GM12874 (cell line): ENCODE results near the gene P2RY2.

Experiments
- TF ChIP-seq, protein P1 (sequence below): IDR thresholded peaks from 2 replicates; pipeline ENCODE4 v1.5.1; 2011; ENCODE audit warnings: low read depth, mild to moderate bottlenecking, control low read depth, low read length, moderate library complexity; ENCODE audit not compliant: insufficient read depth

The P2RY2 gene

DNA sequence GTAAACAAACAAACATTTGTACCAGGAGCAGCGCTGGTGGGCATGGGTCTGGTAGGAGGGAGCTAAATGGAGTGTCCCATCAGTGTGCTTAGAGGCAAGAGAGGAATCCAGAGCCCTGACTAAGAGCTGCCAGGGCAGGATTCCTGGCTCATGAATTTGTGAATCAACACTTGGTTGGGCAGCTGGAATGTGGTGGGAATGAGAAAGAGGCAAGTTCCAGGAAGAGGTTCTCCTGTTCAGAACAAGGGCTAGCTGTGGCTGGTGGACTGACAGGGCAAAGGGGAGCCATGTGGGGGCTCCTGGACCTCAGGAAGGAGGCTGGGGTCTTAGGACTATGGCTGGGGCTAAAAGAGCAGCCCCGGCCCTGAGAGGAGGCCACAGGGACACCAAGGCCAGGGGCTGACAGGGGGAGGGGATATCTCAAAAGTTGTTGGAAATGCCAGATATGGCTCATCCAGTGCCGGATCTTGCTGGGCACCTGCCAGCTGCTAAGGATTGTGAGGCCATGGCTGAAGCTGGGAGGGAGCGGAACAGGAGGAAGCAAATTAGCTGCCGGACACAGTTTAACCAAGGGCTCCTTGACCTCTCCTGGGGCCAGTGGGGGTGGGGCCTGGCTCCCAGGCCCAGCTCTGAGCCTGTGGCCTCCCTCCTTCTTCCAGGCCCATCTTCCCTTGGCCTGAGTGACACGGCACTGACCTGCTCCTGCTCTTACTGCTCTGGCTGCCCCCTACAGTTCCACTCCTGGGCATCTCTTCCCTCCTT, 39.4 kb downstream of the P2RY2 start:
- TF ChIP-seq, protein P1, sequence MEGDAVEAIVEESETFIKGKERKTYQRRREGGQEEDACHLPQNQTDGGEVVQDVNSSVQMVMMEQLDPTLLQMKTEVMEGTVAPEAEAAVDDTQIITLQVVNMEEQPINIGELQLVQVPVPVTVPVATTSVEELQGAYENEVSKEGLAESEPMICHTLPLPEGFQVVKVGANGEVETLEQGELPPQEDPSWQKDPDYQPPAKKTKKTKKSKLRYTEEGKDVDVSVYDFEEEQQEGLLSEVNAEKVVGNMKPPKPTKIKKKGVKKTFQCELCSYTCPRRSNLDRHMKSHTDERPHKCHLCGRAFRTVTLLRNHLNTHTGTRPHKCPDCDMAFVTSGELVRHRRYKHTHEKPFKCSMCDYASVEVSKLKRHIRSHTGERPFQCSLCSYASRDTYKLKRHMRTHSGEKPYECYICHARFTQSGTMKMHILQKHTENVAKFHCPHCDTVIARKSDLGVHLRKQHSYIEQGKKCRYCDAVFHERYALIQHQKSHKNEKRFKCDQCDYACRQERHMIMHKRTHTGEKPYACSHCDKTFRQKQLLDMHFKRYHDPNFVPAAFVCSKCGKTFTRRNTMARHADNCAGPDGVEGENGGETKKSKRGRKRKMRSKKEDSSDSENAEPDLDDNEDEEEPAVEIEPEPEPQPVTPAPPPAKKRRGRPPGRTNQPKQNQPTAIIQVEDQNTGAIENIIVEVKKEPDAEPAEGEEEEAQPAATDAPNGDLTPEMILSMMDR: no peak

DNA sequence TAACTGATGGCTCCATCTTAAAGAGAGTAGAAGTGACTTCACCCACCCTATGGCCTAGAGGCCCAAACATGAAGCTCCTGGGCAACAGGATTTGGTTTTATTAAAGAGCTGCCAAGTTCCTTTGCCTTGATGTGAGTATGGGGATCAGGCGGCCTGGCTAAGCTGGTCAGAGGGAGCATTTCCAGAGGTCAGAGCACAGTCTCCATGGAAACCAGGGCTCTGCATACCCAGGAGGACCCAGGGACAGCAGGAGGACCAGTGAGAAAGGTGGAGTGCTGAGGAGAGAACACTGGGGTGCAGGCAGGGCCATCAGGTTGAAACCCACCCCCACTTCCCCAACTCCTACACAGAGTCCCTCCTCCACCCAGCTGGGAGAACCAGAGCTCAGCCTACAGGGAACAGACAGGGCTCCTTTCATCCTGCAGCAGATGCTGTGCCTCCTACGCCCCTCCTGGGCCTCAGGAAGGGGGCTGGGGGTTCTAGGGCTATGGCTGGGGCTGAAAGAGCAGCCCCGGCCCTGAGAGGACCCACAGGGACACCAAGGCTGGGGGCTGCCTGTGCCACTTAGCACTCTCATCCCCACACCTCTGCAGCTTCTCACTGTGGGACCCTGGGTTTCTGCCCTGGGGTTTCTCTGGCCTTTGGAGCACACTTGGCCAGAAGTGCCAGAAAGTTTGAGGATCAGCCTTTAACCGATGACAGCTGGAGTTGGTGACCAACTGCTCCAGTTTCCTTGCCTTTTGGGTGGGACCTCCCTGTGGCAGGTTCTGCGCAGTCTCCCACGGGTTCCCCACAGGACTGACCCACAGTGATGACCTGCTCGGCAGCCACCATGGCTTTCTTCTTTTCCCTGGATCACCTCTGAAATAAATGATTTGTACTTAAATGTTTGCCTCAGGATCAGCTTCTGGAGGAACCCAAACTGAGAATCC, 40.3 kb downstream of the P2RY2 start:
- TF ChIP-seq, protein P1: no peak

DNA sequence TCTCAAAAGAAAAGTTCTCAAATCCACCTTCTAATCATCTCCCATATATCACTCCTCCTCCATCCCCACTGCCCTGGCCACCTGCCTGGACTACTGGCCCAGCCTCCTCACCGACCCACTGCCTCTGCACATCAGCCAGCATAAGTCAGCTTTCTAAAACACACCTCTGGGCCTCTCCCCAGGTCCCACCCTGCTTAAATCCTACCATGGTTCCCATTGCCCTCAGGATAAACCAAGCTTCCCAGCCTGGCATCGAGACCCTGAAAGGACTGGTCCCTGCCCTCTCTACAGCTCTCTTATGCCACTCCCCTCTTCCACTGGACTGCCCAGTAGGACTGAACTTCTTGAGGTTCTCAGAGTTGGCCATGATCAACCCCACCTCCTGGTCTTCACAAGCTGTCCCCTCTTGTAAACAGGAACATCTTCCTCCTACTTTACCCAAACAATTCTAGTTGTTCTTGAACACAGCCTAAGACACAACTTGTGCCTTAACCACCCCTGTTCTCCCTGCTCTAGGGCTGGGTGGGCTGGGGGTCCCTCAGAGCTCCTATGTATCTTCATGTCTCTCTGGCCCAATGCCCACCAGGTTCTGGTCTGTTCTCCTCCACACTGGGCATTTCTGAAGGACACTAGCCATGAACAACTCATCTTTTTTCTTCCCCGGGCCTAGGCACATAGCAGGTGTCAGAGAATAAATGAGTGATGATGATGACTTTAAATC, 41.5 kb downstream of the P2RY2 start:
- TF ChIP-seq, protein P1: no peak

DNA sequence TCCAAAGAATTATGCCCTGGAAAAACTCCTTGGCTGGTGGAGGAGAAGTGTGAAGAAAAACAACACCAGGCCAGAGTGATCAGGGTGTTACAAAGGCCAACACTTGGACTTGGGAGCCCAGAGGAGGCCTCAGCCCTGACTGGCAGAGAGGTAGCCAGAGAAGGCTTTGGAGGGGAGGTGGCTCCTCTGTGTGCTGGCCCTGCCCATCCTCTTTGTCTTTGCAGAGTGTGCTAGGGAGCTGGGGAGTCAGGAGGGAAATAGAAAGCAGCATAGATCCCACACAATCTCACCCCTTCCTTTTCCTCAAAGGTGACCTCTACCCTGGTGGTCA, 42.0 kb downstream of the P2RY2 start:
- TF ChIP-seq, protein P1: no peak

DNA sequence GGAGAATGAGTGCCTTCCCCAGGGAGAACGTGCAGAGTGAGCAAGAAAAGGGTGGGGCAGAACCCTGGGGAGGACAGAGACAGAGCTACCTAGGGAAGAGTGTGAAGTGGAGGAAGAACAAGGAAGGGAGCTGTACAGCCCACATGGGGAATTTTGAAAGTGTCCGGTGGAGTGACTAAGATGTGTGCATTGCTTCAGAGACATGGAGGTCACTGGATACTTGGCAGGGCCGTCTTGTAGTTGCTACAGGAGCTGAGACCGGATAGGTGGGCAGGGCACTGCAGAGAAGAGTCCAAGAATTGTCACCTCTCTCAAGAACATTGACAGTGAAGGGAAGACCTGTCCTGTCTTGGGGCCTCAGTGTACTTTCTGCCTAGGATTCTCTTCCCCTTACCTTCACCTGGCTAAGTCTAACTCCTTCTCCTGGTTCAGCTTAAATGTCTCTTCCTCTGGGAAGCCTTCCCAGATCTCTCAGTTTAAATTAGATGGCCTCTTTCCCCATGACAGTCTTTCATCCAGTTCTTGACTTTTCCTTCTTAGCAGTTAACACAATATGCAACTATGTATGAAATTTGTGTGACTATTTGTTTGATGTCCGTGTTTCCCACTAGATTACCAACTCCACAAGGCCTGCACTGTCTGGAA, 44.9 kb downstream of the P2RY2 start:
- TF ChIP-seq, protein P1: no peak

DNA sequence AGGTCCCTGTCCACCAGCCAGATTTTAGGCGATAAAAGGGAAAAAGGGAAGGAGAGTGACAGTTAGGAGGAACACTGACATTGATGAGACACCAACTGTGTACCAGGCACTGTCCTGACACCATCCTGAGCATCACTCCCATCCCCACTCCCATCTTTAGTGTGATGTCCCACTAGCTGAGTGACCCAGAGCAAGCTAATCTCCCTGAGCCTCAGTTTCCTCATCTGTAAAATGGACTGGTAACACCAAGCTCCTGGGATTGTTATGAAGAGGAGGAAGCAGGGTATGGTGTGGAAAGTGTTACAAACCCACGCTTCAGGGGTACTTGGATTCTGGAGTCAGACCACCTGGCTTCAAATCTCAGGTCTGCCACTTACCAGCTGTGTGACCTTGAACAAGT, 45.6 kb downstream of the P2RY2 start:
- TF ChIP-seq, protein P1: no peak

DNA sequence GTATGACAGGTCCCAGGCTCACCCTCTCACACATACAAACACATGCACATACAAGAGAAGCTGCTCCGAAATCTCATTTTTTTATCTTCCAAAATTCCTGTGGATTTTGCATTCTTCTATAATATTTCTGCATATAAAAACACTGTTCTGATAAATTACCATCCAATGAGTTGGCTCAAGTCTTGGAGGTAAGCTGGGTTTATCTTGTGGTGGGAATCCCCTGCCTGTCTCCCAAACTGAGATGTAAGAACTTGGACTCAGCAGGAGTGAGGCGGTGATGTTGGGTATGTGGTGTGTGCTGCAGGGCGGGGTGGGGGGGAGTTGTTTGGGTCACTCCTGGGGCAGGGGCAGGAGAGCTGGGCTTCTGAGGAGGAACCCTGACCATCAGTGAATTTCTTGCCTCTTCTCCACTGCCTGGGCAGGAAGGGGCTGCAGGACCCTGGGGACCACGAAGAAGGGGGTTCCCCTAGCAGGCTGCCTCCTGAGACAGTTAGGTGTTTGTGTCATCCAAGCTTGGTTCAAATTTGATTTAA, 47.3 kb downstream of the P2RY2 start:
- TF ChIP-seq, protein P1: no peak
